GM18907 (cell line): Measurements from ENCODE around the gene RBM42.

Experiments used
- ATAC-seq: cut with Tn5 transposase; IDR thresholded peaks from one replicate; pipeline ENCODE4 v1.9.1; 2021; ENCODE audit warnings: mild to moderate bottlenecking, moderate library complexity; ENCODE audit not compliant: unreplicated experiment

Gene RBM42

DNA sequence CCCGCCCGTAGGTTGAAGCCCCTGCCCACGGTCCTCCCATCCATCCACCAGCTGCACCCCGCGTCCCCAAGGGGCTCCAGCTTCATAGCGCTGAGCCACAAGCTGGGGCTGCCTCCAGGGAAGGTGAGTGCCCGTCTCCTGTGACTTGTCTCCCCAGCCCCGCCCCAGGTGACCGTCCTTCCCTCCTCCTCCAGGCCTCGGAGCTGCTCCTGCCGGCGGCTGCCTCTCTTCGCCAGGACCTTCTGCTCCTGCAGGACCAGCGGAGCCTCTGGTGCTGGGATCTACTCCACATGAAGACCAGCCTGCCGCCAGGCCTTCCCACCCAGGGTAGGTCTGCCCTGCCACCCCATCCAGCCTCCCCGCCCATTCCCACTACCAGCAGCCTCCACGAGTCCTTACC, 8.8 kb upstream of the RBM42 start:
- ATAC-seq, result no peak

DNA sequence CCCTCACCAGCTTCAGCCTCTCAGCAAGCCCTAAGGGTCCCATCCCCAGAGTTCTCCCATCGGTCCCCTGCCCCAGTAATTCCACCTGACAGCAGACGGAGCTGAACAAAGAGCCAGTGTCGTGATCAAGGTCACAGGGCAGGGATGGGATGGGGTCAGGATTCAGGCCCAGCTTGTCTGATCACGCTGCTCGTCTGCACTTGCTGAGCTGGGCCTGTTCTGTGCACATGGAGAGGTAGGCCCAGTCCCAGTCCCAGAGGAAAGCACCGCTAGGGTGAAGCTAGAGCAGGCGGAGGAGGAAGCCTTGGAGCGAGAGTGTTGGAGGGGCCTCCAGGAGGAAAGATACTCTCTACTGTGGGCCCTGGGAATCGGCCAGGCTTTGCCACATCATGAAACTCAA, 7.1 kb upstream of the RBM42 start:
- no peak for ATAC-seq

- no peak for ATAC-seq
Observed at GRCh38 chr19:35622750-35623149, 6.1 kb upstream of the RBM42 start.

GRCh38 chr19:35623327-35624010, 5.4 kb upstream of the RBM42 start:
- ATAC-seq, result no peak

DNA sequence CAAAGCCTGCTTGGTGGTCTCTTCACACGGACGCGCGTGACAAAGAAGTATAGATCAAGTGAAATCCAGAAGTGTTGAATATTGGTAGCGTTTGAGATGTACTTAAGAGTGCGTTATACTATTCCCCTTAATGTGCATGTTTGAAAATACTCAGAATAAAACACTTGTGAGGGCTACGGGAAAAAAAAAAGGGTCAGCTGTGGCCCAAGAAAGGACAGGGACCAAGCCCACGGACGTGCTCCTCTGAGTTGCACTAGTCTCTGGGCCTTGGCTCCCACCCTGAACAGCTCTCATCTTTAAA, 622 bp upstream of the RBM42 start:
- no peak for ATAC-seq

DNA sequence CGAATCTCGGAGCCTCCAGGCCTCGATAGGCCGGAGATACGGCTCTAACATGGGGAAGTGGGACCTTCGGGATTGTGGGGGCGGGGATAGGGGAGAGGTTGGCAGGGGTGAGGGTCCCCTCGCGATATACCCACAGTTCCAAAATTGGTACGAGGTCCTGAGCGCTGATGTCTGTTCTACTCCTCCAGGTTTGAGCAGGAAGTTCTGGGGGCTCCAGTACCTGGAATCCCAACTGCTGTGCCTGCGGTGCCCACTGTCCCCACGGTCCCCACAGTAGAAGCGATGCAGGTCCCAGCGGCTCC, 447 bp downstream of the RBM42 start:
- no peak for ATAC-seq

DNA sequence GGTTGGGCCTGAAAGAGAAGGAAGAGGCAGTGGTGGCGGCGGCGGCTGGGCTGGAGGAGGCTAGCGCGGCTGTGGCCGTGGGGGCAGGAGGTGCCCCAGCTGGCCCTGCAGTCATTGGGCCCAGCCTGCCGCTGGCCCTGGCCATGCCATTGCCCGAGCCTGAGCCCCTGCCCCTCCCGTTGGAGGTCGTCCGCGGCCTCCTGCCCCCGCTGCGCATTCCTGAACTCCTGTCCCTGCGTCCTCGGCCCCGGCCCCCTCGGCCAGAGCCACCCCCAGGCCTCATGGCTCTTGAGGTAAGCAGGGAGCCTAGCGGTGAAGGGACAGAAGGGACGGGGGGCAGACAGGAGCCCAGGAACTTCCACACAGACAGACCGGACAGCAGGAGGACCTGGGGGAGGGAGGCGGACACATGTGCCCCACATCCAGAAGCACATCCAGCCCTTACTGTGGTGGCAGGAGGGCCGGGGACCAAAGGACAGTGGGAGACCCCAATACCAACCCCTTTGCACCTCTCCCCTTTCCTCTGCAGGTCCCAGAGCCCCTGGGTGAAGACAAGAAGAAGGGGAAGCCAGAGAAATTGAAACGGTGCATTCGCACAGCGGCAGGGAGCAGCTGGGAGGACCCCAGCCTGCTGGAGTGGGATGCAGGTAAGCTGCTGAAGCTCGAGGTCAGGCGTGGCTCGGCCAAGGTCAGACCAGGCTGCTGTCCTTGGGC, 5.0 kb downstream of the RBM42 start:
- no peak for ATAC-seq

DNA sequence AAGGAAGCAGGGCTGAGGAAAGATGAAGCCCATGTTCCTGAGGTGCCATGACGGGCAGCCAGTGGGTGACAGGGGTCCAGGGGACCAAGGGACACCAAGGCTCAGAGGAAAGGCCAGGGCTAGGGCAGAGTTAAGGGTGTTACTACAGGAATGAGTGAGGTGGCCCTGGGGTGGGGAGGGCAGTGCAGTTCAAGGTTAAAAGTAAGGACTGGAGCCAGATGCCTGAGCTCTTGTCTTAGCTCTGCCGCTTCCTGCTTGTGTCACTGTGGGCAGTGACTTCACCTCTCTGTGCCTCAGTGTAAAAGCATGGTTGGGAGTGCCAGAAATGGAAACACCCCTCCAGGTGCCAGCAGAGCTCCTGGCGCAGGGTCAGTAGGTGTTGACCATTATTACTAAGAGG, 7.8 kb downstream of the RBM42 start:
- no peak for ATAC-seq

- no peak for ATAC-seq
Observed at GRCh38 chr19:35637165-35637564, 8.3 kb downstream of the RBM42 start.

DNA sequence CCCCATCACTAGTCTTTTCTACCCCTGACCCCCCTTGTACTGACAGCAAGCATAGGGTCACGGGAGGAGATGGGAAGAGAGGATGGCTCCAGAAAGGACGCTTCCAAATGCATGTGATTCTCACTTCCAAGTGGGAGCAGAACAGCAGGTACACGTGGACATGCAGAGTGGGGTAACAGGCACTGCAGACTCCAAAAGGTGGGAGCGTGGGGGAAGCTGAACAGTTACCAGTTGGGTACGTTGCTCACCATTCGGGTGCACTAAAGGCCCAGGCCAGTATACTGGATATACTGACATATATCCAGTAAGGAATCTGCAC, 10.4 kb downstream of the RBM42 start:
- ATAC-seq, result no peak

DNA sequence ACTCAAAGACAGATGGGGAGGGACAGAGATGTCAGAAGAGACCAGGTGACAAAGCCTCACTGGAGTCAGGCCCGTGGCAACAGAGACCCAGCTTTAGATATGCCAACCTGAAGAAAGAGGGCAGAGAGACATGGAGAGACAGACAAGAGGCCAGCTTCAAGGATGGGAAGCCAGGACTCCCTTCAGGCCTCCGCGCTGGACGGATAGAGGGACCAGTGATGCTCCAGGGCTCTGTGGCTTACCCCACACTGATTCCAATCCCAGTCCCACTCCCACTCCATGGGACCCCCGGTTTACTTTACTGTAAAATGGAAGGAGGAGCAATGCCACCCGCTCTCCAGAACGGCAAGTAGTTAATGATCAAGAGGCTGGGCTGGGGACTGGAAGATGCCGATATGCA, 11.0 kb downstream of the RBM42 start:
- no peak for ATAC-seq

DNA sequence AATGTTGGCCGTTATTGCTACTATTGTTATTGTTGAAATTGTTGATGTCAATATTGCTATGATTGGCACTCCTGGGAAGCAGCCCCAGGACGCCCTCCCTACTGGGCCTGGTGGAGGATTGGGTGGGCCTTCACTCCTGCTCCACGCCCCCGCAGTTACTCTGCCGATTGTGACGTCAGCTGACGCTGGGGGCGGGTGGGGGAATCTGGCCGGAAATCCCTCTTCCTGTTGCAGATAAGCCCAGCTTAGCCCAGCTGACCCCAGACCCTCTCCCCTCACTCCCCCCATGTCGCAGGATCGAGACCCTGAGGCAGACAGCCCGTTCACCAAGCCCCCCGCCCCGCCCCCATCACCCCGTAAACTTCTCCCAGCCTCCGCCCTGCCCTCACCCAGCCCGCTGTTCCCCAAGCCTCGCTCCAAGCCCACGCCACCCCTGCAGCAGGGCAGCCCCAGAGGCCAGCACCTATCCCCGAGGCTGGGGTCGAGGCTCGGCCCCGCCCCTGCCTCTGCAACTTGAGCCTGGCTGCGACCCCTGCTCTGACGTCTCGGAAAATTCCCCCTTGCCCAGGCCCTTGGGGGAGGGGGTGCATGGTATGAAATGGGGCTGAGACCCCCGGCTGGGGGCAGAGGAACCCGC, 12.8 kb downstream of the RBM42 start, which contains the start of gene ETV2:
TSS of gene ETV2 (plus strand) at position 231 of the 637 bp plus-strand sequence. CDS start 716 bp downstream, outside the sequence.
- no peak for ATAC-seq

DNA sequence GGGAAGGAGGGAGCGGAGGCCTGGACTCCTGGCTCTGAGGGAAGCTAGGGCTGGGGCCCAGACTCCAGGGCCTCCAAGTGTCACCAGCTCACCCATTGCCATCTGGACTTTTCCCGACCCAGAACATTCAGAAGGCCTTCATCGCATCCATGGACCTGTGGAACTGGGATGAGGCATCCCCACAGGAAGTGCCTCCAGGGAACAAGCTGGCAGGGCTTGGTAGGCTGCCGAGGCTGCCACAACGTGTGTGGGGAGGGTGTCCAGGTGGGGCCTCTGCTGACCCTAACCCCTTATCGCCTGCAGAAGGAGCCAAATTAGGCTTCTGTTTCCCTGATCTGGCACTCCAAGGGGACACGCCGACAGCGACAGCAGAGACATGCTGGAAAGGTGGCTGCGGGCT, 13.5 kb downstream of the RBM42 start:
- ATAC-seq, result no peak

- no peak for ATAC-seq
Observed at GRCh38 chr19:35642798-35643254, 14.0 kb downstream of the RBM42 start.

GRCh38 chr19:35643255-35644205, 14.7 kb downstream of the RBM42 start:
- peak; percentile 43 for ATAC-seq

- ATAC-seq, result peak; percentile 73
Observed at GRCh38 chr19:35644206-35644986, 15.6 kb downstream of the RBM42 start.

DNA sequence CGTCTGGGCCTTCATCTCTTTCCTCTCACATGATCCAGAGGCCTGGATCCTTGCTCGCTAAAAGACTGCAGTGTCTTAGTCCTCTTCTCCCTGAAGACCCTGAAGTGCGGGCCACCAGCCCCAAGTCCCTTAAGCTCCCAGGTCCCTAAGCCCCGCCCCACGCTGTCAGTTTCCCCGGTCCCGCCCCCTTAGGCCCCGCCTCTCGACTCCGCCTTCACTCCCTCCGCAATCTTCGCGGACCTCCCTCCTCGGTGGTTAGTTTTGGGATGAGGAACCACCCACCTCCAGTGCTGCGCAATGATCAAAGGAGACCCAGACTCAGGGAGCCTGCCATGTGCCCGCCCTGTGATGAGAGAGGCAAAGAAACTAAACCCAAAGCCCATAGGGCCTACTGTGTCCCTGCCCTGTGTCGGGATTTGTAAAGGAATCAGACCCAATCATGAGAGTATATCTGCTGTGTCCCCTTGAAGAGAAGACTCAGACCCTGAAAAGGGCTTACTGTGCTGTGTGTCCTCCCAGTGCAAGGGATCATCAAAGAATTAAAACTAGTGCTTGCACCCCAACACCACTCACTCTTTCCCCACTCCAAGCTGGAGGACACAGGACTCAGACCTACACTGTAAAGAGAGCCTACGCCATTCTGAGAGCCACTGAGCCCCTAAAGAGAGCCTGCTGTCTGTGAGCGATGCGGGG, 16.3 kb downstream of the RBM42 start:
- ATAC-seq, result no peak

DNA sequence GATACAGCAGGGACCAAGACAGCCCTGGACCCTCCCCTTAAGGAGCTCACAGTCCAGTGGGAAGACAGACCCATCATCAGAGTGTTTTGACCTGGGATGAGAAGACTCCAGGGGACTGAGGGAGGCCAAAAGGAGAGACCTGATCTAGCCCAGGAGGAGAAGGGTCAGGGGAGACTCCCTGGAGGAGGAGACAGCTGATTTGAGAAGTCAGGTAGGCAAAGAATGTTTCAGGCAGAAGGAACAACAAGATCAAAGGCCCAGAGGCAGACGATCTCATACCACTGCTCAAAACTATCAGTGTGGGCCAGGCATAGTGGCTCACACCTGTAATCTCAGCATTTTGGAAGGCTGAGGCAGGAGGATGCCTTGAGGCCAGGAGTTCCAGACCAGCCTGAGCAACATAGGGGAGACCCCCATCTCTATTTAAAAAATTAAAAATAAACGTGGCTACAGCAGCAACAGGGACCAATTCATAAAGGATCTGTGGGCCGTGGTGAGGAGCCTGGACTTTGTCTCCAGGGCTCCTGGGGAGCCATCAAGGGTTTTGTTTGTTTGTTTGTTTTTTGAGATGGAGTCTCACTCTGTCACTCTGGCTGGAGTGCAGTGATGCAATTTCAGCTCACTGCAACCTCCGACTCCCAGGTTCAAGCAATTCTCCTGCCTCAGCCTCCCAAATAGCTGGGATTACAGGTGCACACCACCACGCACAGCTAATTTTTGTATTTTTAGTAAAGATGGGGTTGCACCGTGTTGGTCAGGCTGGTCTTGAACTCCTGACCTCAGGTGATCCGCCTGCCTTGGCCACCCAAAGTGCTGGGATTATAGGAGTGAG, 17.1 kb downstream of the RBM42 start:
- no peak for ATAC-seq
